Mesothelial cell of epicardium (in vitro differentiated cells): Measurements from ENCODE around the gene GRID1. TPM values are rescaled to one million over a fixed set of nuclear protein-coding genes. Genes with fewer than 3 reads are reported as not detected.

Source experiments
- DNase-seq, 2 experiments: peaks; one replicate each; pipeline ENCODE4 v3.0.0; 2021; ENCODE audit warnings: low spot score in 2 of 2; ENCODE audit not compliant: unreplicated experiment in 2 of 2
- H3K27ac Mint-ChIP-seq: 2 replicates; pipeline ENCODE4 v1.8.0; 2021; ENCODE audit warnings: mixed read lengths
- H3K27me3 Mint-ChIP-seq: 2 replicates; pipeline ENCODE4 v1.8.0; 2021; ENCODE audit warnings: low read depth, mixed read lengths
- H3K36me3 Mint-ChIP-seq: 2 replicates; pipeline ENCODE4 v1.8.0; 2021; ENCODE audit warnings: mixed read lengths
- H3K4me1 Mint-ChIP-seq: 2 replicates; pipeline ENCODE4 v1.8.0; 2021; ENCODE audit warnings: mixed read lengths
- H3K4me3 Mint-ChIP-seq: 2 replicates; pipeline ENCODE4 v1.8.0; 2021; ENCODE audit warnings: mild to moderate bottlenecking, moderate library complexity, mixed read lengths
- H3K9me3 Mint-ChIP-seq: 2 replicates; pipeline ENCODE4 v1.8.0; 2021; ENCODE audit warnings: mixed read lengths
- total RNA-seq: library from RNA; stranded (reverse); gene quantifications from 3 replicates; pipeline ENCODE4 v1.2.1, GENCODE V29; 2021
- TF ChIP-seq, protein P1 (sequence below): fragments of 200-600 bp; sonication (generic); IDR thresholded peaks from one replicate; pipeline ENCODE4 v1.5.0; 2021; ENCODE audit warnings: antibody characterized with exemption; ENCODE audit not compliant: unreplicated experiment

The GRID1 gene
- total RNA-seq, 1 donor from 2014 or later = 0.22 TPM

DNA sequence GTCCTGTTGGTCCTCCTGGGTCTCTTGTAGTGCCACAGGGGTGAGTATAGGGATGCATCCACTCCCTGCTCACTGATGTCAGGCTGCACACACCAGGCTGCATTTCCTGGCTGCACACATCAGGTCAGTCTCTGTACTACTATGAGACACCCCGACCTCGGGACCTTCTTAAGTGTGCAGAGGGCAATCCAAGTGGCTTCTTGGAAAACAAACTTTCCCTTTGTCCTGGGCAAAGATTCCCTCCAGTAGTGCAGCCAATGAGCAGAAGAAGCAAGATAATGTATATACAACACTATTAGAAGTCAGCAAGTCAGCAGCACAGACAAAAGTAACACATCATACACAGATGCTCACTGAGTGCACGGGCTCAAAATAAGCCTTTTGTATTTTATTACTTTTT is 493.5 kb downstream of the GRID1 start:
- Mint-ChIP-seq H3K9me3 (peaks cover 10% of the 10 kb centered on the region), H3K36me3 (no peaks in the 10 kb centered on the region), H3K27me3 (peaks cover 1% of the 10 kb centered on the region), H3K4me3 (no peak overlapping the region), H3K27ac (no peak overlapping the region), H3K4me1 (no peaks in the 10 kb centered on the region)
- DNase-seq = no peak
- TF ChIP-seq, protein P1, sequence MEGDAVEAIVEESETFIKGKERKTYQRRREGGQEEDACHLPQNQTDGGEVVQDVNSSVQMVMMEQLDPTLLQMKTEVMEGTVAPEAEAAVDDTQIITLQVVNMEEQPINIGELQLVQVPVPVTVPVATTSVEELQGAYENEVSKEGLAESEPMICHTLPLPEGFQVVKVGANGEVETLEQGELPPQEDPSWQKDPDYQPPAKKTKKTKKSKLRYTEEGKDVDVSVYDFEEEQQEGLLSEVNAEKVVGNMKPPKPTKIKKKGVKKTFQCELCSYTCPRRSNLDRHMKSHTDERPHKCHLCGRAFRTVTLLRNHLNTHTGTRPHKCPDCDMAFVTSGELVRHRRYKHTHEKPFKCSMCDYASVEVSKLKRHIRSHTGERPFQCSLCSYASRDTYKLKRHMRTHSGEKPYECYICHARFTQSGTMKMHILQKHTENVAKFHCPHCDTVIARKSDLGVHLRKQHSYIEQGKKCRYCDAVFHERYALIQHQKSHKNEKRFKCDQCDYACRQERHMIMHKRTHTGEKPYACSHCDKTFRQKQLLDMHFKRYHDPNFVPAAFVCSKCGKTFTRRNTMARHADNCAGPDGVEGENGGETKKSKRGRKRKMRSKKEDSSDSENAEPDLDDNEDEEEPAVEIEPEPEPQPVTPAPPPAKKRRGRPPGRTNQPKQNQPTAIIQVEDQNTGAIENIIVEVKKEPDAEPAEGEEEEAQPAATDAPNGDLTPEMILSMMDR = no peak

DNA sequence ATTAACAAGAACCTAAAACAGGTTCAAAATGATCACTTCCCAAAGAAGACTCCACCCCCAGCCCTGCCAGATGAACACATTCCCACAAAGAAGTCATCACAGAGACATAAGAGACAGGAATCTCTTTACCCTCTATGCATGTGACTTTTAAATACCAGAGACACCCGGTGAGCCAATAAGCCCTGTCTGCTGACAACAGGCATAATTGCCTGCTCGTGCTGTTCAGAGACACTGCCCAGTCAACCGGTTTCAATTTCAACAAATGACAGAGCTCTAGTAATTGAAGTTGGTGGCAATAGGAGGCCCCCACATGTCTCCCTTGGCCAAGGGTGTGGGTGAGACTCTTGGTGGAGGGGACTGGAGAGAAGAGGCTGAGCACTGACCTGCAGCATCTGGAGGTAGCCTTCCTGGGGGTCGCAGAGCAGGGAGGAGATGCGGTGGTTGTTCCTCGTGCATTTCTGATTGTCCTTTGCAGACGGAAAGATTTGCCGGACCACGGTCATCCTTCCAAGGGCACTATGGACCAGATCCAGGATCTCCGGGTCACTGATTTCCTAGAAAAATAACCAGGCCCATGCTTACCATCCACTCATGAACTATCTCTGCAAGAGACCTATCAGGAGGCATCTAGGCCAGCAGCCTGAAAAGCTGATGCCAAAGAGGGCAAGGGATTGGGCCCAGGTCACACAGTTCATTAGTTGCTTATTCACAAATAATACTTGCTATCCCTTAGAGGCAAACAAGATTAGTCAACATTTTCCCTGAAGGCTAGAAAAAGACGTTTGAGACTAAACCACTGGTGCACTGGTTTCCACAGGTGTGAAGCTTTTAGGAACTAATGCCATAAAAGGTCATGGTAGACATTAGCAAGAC is 497.7 kb downstream of the GRID1 start:
- H3K36me3 Mint-ChIP-seq = no peaks in the 10 kb centered on the region
- peaks cover 6% of the 10 kb centered on the region for H3K27me3 Mint-ChIP-seq
- H3K9me3 Mint-ChIP-seq = no peaks in the 10 kb centered on the region
- TF ChIP-seq, protein P1 = no peak
- no peak overlapping the region for H3K4me3 Mint-ChIP-seq
- DNase-seq = no peak
- H3K27ac Mint-ChIP-seq = no peak overlapping the region
- no peaks in the 10 kb centered on the region for H3K4me1 Mint-ChIP-seq

GRCh38 chr10:85864868-85865526 is 501.6 kb downstream of the GRID1 start:
- DNase-seq = no peak
- H3K9me3 Mint-ChIP-seq = no peaks in the 10 kb centered on the region

GRCh38 chr10:85864173-85864549 is 502.4 kb downstream of the GRID1 start:
- Mint-ChIP-seq H3K27me3 (peaks cover 9% of the 10 kb centered on the region), H3K4me1 (peaks cover 6% of the 10 kb centered on the region), H3K9me3 (no peaks in the 10 kb centered on the region), H3K36me3 (no peaks in the 10 kb centered on the region), H3K4me3 (no peak overlapping the region), H3K27ac (no peak overlapping the region)
- TF ChIP-seq, protein P1 = no peak
- no peak for DNase-seq

More at GRCh38 chr10:85864868-85865526, 501.6 kb downstream of the GRID1 start:
- no peaks in the 10 kb centered on the region for H3K36me3 Mint-ChIP-seq
- H3K27ac Mint-ChIP-seq = no peak overlapping the region
- no peak overlapping the region for H3K4me3 Mint-ChIP-seq
- TF ChIP-seq, protein P1 = no peak
- H3K27me3 Mint-ChIP-seq = peaks cover 9% of the 10 kb centered on the region
- peaks cover 6% of the 10 kb centered on the region for H3K4me1 Mint-ChIP-seq

DNA sequence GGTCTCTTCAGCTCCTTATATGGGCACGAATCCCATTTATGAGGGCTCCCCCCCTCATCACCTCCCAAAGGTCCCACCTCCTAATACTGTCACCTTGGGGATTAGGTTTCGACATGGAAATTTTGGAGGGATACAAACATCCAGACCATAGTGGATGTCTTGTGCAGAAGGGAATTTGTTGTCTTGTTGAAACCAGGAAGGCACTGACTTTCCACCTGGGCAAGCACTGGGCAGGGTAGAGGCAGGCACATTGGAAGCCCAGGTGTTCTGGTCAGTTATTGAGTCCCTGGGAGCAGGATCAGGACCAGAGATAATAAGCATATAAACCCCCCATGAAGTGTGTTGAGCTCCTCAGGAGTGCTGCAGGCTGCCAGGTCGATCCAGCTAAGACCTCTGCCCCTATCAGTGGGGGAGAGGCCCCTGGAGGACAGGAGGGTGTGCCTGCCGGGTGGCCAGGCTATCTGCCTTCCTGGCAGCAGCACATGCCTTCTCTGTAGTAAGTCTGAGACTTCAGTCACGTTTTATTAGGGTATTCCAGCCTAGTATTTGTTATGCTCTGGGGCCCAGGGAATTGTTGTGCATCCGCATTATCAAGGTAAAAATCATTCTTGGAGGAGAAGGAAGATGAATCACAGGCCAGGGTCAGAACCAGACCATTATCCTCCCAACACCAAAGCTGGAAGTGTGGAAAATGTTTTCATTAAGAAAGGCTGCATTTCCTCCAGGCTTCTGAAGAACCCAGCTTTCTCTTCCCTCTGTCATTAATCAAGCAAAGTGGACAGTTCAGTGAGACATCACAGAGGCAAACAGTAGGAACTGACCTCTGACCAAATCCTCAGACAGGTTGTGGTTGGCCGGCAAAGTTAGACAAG is 503.1 kb downstream of the GRID1 start:
- Mint-ChIP-seq H3K27ac (no peak overlapping the region), H3K36me3 (no peaks in the 10 kb centered on the region), H3K9me3 (no peaks in the 10 kb centered on the region), H3K4me1 (peaks cover 6% of the 10 kb centered on the region), H3K4me3 (no peak overlapping the region), H3K27me3 (peaks cover 9% of the 10 kb centered on the region)
- TF ChIP-seq, protein P1 = no peak
- DNase-seq = no peak
